Thymus (tissue), 11 donors: Measurements from ENCODE around the gene RPS6KA2. TPM values are rescaled to one million over a fixed set of nuclear protein-coding genes. Genes with fewer than 3 reads are reported as not detected.
A peak's percentile ranks its signal among the peaks of the same experiment; 100 is the strongest.

Experiments used
- DNase-seq, 9 donors: peaks; one replicate each; pipeline ENCODE4 v3.0.0-alpha.2; 2013; ENCODE audit warnings: low spot score in 9 of 9, low read depth in 6 of 9, missing footprints in 1 of 9
- H3K27ac ChIP-seq, 2 donors: one replicate each; pipeline ENCODE4 v1.5.1; 2013; ENCODE audit warnings: control low read depth in 1 of 2, low read depth in 1 of 2, low read length in 1 of 2, mild to moderate bottlenecking in 1 of 2, moderate library complexity in 1 of 2
- H3K27me3 ChIP-seq, 2 donors: one replicate each; pipeline ENCODE4 v1.5.1; 2013; ENCODE audit warnings: low read length in 1 of 2; ENCODE audit not compliant: control insufficient read depth in 2 of 2, insufficient read depth in 1 of 2
- H3K36me3 ChIP-seq, 2 donors: one replicate each; pipeline ENCODE4 v1.5.1; 2013; ENCODE audit warnings: low read length in 1 of 2, mild to moderate bottlenecking in 1 of 2, moderate library complexity in 1 of 2; ENCODE audit not compliant: control insufficient read depth in 2 of 2, insufficient read depth in 2 of 2
- H3K4me1 ChIP-seq, 2 donors: one replicate each; pipeline ENCODE4 v1.5.1; 2013; ENCODE audit warnings: low read length in 2 of 2; ENCODE audit not compliant: control insufficient read depth in 2 of 2, insufficient read depth in 2 of 2
- H3K4me3 ChIP-seq, 2 donors: one replicate each; pipeline ENCODE4 v1.5.1; 2013; ENCODE audit warnings: low read length in 2 of 2, control low read depth in 1 of 2, mild to moderate bottlenecking in 1 of 2
- H3K9me3 ChIP-seq, 2 donors: one replicate each; pipeline ENCODE4 v1.5.1; 2013; ENCODE audit warnings: low read length in 1 of 2, mild to moderate bottlenecking in 1 of 2; ENCODE audit not compliant: control insufficient read depth in 2 of 2, insufficient read depth in 1 of 2
- WGBS: extraction: QIAGEN DNeasy Blood & Tissue Kit; methylation state at CpG from one replicate; pipeline ENCODE4 v1.1.7; 2013; 5-methylcytosine and 5-hydroxymethylcytosine counted together
- polyA plus RNA-seq: library from polyadenylated mRNA; stranded (reverse); fragments of 200-250 nt; gene quantifications from one replicate; pipeline ENCODE4 v1.2.3, GENCODE V29; 2013
- total RNA-seq: library from RNA; stranded (reverse); fragments of 120-200 nt; gene quantifications from one replicate; pipeline ENCODE4 v1.2.4, GENCODE V29; 2013
- donor health status: healthy.

RPS6KA2 gene
- total and polyA plus RNA-seq, 2 donors, result 2.9 to 12.3 TPM

GRCh38 chr6:166483026-166483425, 144.0 kb downstream of the RPS6KA2 start:
- WGBS, result 93% methylated on average over 10 of the region's 10 CpGs
- Histone ChIP-seq H3K4me3 (no peak overlapping the region), H3K36me3 (no peaks in the 10 kb centered on the region), H3K9me3 (peaks cover 2 to 15% of the 10 kb centered on the region in 2 donors), H3K27me3 (no peaks in the 10 kb centered on the region), H3K4me1 (peaks cover 2 to 12% of the 10 kb centered on the region in 2 donors), H3K27ac (no peak overlapping the region)
- DNase-seq, result no peak

- Histone ChIP-seq H3K4me3 (no peak overlapping the region), H3K36me3 (no peaks in the 10 kb centered on the region), H3K4me1 (peaks cover 4 to 19% of the 10 kb centered on the region in 2 donors), H3K27me3 (peaks cover 0 to 2% of the 10 kb centered on the region in 2 donors), H3K27ac (no peak overlapping the region), H3K9me3 (peaks cover 0 to 7% of the 10 kb centered on the region in 2 donors)
- DNase-seq, result no peak
- WGBS, result 94% methylated on average over 28 of the region's 28 CpGs
Measured at GRCh38 chr6:166478782-166479592, 148.1 kb downstream of the RPS6KA2 start.

GRCh38 chr6:166477647-166478365, 149.2 kb downstream of the RPS6KA2 start:
- no peak for DNase-seq
- 95% methylated on average over 21 of the region's 21 CpGs for WGBS
- H3K4me3 ChIP-seq, result no peak overlapping the region
- H3K4me1 ChIP-seq, result peaks cover 4 to 24% of the 10 kb centered on the region in 2 donors
- H3K27ac ChIP-seq, result no peak overlapping the region
- peaks cover 0 to 7% of the 10 kb centered on the region in 2 donors for H3K9me3 ChIP-seq
- H3K27me3 ChIP-seq, result peaks cover 0 to 2% of the 10 kb centered on the region in 2 donors
- no peaks in the 10 kb centered on the region for H3K36me3 ChIP-seq

GRCh38 chr6:166476634-166477215, 150.3 kb downstream of the RPS6KA2 start:
- Histone ChIP-seq H3K9me3 (peaks cover 0 to 7% of the 10 kb centered on the region in 2 donors), H3K36me3 (no peaks in the 10 kb centered on the region), H3K27ac (no peak overlapping the region), H3K4me1 (peaks cover 4 to 19% of the 10 kb centered on the region in 2 donors), H3K4me3 (no peak overlapping the region), H3K27me3 (peaks cover 0 to 2% of the 10 kb centered on the region in 2 donors)
- no peak for DNase-seq
- WGBS, result 97% methylated on average over 15 of the region's 15 CpGs

GRCh38 chr6:166476061-166476591, 150.9 kb downstream of the RPS6KA2 start:
- H3K36me3 ChIP-seq, result no peaks in the 10 kb centered on the region
- no peak for DNase-seq
- WGBS, result 97% methylated on average over 14 of the region's 14 CpGs
- peaks cover 0 to 7% of the 10 kb centered on the region in 2 donors for H3K9me3 ChIP-seq
- peaks cover 0 to 2% of the 10 kb centered on the region in 2 donors for H3K27me3 ChIP-seq
- H3K27ac ChIP-seq, result no peak overlapping the region
- H3K4me3 ChIP-seq, result no peak overlapping the region
- peaks cover 4 to 19% of the 10 kb centered on the region in 2 donors for H3K4me1 ChIP-seq

GRCh38 chr6:166474721-166475565, 152.1 kb downstream of the RPS6KA2 start:
- no peak for DNase-seq
- Histone ChIP-seq H3K4me3 (no peak overlapping the region), H3K27ac (no peak overlapping the region), H3K9me3 (peaks cover 0 to 7% of the 10 kb centered on the region in 2 donors), H3K36me3 (no peaks in the 10 kb centered on the region), H3K4me1 (peaks cover 4 to 22% of the 10 kb centered on the region in 2 donors), H3K27me3 (peaks cover 0 to 2% of the 10 kb centered on the region in 2 donors)
- WGBS, result 84% methylated on average over 26 of the region's 26 CpGs

- no peaks in the 10 kb centered on the region for H3K36me3 ChIP-seq
- DNase-seq, result peak in 7 of 9 donors; percentile 13 to 73 (median 40)
- WGBS, result 61% methylated on average over 12 of the region's 12 CpGs
Measured at GRCh38 chr6:166473886-166474571, 153.0 kb downstream of the RPS6KA2 start.

GRCh38 chr6:166472636-166473035, 154.4 kb downstream of the RPS6KA2 start:
- peaks cover 4 to 22% of the 10 kb centered on the region in 2 donors for H3K4me1 ChIP-seq
- no peaks in the 10 kb centered on the region for H3K36me3 ChIP-seq
- no peak overlapping the region for H3K27ac ChIP-seq
- 90% methylated on average over 12 of the region's 12 CpGs for WGBS
- no peak overlapping the region for H3K4me3 ChIP-seq
- H3K9me3 ChIP-seq, result peaks cover 0 to 7% of the 10 kb centered on the region in 2 donors
- no peak for DNase-seq
- peaks cover 0 to 2% of the 10 kb centered on the region in 2 donors for H3K27me3 ChIP-seq

More at GRCh38 chr6:166473886-166474571, 153.0 kb downstream of the RPS6KA2 start:
- Histone ChIP-seq H3K4me3 (no peak overlapping the region), H3K27ac (peak overlapping the region in 1 of 2 donors; percentile 43), H3K27me3 (peaks cover 0 to 2% of the 10 kb centered on the region in 2 donors), H3K9me3 (peaks cover 0 to 7% of the 10 kb centered on the region in 2 donors), H3K4me1 (peaks cover 4 to 22% of the 10 kb centered on the region in 2 donors)
